NCI-H2171 (cell line): ENCODE results near the gene WNT6.
A peak's percentile ranks its signal among the peaks of the same experiment; 100 is the strongest.

Experiments
- DNase-seq: peaks from one replicate; lab custom pipeline; 2025; lab: John Stamatoyannopoulos, UW

WNT6 gene

DNA sequence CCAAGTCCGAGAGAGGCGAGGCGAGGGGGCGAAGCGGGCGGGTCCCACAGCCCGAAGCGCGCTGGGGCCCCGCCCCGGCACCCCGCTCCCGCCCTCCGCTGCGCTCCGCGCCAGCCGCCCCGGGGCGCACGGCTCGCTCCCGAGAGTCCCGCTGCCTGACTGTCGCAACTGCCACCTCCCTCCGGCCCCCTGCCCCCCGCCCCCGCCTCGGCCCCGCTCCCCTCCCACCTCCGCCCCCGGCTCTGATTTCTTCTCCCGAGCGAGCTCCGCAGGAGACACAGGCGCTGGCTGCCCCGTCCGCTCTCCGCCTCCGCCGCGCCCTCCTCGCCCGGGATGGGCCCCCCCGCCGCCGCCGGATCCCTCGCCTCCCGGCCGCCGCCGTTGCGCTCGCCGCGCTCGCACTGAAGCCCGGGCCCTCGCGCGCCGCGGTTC, at the start of gene WNT6:
Gene WNT6, plus strand, starts transcription at position 250 of the 432 bp plus-strand sequence. CDS start 233 bp downstream, outside the sequence.
- DNase-seq, result peak; percentile 5

- no peak for DNase-seq
Observed at GRCh38 chr2:218810256-218810655, 49.3 kb upstream of the WNT6 start.

DNA sequence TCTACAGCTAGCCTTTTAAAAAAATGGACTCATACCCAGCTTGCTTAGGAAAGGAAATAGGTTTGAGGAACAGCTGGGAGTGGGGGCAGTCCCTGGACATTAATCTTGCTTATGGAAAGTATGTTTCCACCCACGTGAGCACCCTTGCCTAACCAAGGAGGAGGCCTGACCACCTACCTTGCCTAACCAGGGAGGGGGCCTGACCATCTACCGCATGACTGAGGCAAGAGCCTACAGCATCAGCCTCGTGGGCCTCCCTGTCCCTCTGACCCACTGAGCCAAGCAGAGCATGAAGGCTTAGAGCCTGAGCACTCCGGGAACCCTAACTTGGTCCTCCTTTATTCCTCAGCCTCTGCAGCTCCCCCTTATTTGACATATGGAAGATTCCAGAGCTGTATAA, 48.2 kb upstream of the WNT6 start:
- DNase-seq, result no peak

GRCh38 chr2:218812096-218812815, 47.3 kb upstream of the WNT6 start:
- no peak for DNase-seq

- DNase-seq, result no peak
Observed at GRCh38 chr2:218812861-218813260, 46.7 kb upstream of the WNT6 start.

DNA sequence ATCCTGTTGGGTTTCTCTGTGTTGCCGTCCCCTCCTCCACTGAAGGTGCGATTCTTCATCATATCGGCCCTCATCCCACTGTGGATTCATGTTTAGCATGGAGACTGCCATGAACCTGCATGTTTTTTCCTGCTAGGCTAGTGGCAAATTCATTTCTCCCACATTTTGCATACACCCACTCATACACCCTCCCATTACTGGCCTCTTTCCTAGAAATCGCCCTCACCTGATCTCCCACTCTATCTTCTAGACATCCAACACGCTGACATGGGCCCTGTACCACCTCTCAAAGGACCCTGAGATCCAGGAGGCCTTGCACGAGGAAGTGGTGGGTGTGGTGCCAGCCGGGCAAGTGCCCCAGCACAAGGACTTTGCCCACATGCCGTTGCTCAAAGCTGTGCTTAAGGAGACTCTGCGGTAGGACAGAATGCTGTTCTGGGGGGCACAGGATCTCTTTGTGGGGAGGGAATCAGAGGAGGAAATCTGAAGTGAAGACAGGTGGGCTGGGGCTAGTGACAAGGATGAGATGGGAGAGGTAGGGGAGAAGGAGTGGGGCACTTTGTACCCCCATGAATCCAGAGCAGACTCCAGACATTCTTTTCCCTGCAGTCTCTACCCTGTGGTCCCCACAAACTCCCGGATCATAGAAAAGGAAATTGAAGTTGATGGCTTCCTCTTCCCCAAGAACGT, 45.7 kb upstream of the WNT6 start:
- no peak for DNase-seq

DNA sequence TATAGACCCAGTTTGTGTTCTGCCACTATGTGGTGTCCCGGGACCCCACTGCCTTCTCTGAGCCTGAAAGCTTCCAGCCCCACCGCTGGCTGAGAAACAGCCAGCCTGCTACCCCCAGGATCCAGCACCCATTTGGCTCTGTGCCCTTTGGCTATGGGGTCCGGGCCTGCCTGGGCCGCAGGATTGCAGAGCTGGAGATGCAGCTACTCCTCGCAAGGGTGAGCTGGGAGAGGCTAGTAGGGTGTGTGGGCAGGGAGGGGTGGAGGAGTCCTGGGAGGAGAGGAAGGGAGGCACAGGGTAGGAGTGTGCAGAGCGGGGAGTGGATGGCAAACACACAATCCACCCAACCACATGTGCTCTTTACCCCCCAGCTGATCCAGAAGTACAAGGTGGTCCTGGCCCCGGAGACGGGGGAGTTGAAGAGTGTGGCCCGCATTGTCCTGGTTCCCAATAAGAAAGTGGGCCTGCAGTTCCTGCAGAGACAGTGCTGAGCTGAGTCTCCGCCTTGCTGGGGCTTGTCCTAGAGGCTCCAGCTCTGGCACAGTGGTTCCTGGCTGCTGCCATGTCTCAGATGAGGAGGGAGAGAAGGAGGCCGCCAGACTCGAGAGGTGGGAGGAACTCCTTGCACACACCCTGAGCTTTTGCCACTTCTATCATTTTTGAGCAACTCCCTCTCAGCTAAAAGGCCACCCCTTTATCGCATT, 44.9 kb upstream of the WNT6 start:
- DNase-seq, result no peak

DNA sequence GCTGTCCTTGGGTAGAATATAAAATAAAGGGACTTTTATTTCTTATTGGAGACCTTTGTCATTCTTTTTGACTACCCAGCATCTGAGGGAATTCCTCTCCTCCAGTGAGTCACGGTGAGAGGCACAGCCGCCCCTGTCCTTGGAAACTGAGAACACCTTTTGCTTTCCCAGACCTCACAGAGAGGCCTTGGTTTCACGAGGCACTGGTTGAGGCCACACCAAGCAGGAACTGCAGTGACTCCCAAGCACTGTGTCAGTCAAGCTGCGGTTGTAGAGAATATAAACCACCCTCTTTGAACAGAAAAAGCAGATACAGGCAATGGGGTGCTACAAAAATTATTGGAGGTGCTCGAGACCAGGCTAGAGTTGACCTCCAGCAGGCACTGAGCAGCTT, 44.4 kb upstream of the WNT6 start:
- DNase-seq, result no peak

DNA sequence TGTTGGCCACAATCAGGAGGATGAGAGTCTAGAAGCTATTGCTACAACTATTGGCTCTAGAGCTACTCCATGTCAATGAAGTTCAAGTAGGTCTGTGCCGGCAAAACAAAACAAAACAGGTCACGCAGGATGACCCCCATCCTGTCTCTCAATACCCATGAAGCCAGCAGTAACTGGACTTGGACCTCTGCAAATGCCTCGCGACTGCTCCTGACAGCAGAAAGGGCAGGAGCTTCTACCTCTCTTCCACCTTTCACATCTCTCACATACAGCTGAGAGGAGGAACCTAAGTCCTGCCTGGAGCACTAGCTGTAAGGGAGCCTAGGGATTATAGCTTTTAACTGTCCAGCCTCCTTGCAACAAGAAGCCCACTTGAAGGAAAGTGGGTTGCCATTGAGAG, 44.0 kb upstream of the WNT6 start:
- no peak for DNase-seq

DNA sequence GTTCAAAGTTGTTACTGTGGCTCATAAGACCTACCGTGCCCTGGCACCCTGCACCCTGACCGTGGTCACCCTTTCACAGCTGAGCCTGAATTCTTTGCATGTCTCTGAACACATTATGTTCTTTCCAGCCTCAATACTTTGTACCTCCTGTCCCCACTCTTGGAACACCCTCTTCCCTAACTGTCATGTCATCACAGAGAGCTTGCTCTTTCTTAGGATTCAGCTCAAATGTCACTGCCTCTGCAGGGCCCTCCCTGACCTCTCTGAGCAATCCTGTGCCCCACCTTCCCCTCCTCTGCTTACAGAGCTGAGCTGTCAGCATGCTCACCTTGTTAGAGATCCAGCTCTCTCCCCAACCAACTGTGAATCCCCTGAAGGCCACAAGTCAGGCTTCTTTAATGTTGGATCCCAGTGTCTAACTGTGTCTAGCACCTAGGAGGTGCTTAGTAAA, 43.0 kb upstream of the WNT6 start:
- no peak for DNase-seq

- no peak for DNase-seq
Observed at GRCh38 chr2:218819093-218819492, 40.5 kb upstream of the WNT6 start.

DNA sequence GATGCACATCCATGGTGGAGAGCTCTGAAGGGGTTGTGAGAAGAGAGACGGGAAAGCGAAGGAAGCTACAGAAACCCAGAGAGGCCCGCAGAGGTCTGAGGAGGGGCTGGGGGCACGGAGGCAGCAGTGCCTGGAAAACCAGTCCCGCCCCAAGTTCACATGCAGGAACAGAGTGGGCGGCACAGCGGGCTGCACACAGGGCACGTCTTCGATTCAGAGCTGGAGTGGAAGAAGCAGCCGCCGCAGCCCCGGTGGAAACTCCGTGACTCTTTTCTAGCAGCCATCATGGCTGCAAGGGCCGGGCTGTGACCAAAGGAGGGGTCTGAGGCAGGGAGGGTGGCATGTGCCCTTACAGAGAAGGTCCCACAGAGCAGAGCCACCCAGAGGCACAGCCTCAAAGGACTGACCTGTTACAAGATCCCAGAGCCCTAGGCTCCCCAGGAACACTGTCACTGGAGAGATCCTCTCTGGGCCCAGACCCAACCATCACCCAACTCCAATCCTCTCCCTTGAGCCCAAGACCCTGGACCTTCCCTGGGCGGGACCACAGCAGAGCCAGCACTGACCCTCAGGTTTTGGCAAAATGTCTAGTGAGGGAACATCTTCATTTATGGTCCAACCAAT, 38.7 kb upstream of the WNT6 start:
- DNase-seq, result no peak

GRCh38 chr2:218821605-218822211, 37.9 kb upstream of the WNT6 start:
- DNase-seq, result no peak

GRCh38 chr2:218822622-218823021, 37.0 kb upstream of the WNT6 start:
- peak; percentile 6 for DNase-seq

GRCh38 chr2:218823196-218823855, 36.3 kb upstream of the WNT6 start:
- DNase-seq, result no peak

- no peak for DNase-seq
Observed at GRCh38 chr2:218824004-218824403, 35.6 kb upstream of the WNT6 start.

- DNase-seq, result no peak
Observed at GRCh38 chr2:218826791-218827190, 32.8 kb upstream of the WNT6 start.

DNA sequence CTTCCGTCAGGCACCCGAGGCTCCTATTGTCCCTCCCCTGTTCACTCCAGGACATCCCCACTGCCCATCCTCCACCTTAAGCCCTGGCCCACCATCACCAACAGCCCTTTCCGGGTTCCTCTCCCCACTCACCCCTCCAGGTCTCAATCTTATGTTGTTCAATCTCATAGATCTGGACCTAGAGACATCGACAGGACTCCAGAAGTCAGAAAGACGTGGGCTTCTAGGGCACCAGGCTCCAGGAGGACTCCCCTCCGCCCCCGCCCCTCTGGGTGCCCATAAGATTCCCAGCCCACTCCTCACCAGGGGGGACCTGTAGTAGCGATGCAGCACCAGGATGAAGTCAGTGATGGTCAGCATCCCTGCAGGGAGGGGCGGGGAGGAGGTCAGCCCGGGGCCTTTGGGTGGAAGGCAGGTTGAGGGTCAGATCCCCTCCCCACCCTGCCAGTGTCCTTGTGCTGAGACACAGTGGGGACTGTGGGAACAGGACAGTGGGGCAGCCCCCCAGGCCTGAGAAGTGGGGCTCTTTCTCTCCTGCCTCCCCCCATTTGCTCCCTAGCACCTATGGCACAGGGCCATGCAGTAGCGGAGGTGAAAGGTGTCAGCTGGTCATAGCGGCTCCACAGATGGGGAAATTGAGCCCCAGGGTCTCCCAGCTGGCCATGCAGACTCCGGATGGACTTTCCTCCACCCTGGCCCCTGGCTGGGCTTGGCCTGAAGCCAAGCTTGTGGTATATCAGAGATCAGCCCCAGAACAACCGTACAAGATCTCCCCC, 31.7 kb upstream of the WNT6 start:
- no peak for DNase-seq

- no peak for DNase-seq
Observed at GRCh38 chr2:218828477-218828778, 31.2 kb upstream of the WNT6 start.

GRCh38 chr2:218829868-218830451, 29.6 kb upstream of the WNT6 start:
- no peak for DNase-seq
